22Rv1 (cell line): ENCODE data around the gene TSPAN18.

Source experiments
- ZFX ChIP-seq: fragments of 450-650 bp; IDR thresholded peaks from 2 replicates; pipeline ENCODE4 v1.6.1; 2017; ENCODE audit warnings: antibody characterized with exemption, borderline replicate concordance
- TF ChIP-seq, protein P1 (sequence below): fragments of 450-650 bp; IDR thresholded peaks from 2 replicates; pipeline ENCODE4 v1.5.1; 2017; ENCODE audit warnings: mild to moderate bottlenecking

DNA sequence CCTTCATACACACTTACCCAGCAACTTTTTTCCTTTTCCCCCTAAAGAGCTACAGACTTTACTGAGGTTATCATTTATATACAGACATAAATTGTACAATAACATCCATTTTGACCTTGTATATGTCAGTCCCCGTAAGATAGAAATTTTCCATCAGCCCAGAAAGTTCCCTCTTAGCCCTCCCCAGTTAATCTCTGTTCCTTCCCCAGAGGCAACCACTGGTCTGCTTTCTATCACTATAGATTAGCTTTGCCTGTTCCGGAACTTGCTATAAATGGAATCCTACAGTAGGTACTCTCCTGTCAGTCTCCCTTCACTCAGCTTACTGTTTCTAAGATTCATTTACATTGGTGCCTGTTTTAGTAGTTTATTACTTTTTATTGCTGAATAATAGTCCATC, 54.9 kb downstream of the TSPAN18 start:
- TF ChIP-seq, protein P1, sequence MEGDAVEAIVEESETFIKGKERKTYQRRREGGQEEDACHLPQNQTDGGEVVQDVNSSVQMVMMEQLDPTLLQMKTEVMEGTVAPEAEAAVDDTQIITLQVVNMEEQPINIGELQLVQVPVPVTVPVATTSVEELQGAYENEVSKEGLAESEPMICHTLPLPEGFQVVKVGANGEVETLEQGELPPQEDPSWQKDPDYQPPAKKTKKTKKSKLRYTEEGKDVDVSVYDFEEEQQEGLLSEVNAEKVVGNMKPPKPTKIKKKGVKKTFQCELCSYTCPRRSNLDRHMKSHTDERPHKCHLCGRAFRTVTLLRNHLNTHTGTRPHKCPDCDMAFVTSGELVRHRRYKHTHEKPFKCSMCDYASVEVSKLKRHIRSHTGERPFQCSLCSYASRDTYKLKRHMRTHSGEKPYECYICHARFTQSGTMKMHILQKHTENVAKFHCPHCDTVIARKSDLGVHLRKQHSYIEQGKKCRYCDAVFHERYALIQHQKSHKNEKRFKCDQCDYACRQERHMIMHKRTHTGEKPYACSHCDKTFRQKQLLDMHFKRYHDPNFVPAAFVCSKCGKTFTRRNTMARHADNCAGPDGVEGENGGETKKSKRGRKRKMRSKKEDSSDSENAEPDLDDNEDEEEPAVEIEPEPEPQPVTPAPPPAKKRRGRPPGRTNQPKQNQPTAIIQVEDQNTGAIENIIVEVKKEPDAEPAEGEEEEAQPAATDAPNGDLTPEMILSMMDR, result no peak
- TF ChIP-seq ZFX, result no peak
